NT2/D1 (cell line): Measurements from ENCODE around the gene MYO7B.
"Not testable (repeated sequence)": the region's sequence is repeated elsewhere in the genome, so short reads cannot be mapped to it uniquely, and the experiment has no call there.

ENCODE experiments used
- DNase-seq: peaks from one replicate; pipeline ENCODE4 v3.0.0-alpha.2; 2011; ENCODE audit warnings: low read depth, low spot score
- H3K27me3 ChIP-seq: 2 replicates; pipeline ENCODE4 v1.6.0; 2011; ENCODE audit warnings: mild to moderate bottlenecking; ENCODE audit not compliant: insufficient read length, insufficient read depth
- H3K36me3 ChIP-seq: 2 replicates; pipeline ENCODE4 v1.6.1; 2011; ENCODE audit warnings: mild to moderate bottlenecking, low read length, mixed read lengths; ENCODE audit not compliant: insufficient read depth, insufficient read length
- H3K4me1 ChIP-seq: 2 replicates; pipeline ENCODE4 v1.5.1; 2011; ENCODE audit not compliant: insufficient read depth, insufficient read length
- H3K4me3 ChIP-seq: 2 replicates; pipeline ENCODE4 v1.5.1; 2011; ENCODE audit warnings: low read depth; ENCODE audit not compliant: insufficient read length
- H3K9ac ChIP-seq: 2 replicates; pipeline ENCODE4 v1.6.0; 2011; ENCODE audit warnings: low read depth; ENCODE audit not compliant: insufficient read length
- H3K9me3 ChIP-seq: 2 replicates; pipeline ENCODE4 v1.5.1; 2011; ENCODE audit warnings: mild to moderate bottlenecking, low read length; ENCODE audit not compliant: insufficient read depth
- SUZ12 ChIP-seq: IDR thresholded peaks from 2 replicates; pipeline ENCODE4 v1.6.1; 2011; ENCODE audit not compliant: insufficient read length, insufficient read depth; ENCODE audit errors: extremely low read depth
- YY1 ChIP-seq: IDR thresholded peaks from 2 replicates; pipeline ENCODE4 v1.6.1; 2011; ENCODE audit not compliant: insufficient read length, insufficient read depth
- ZNF274 ChIP-seq: IDR thresholded peaks from 2 replicates; pipeline ENCODE4 v1.6.1; 2011; ENCODE audit warnings: mild to moderate bottlenecking, low read depth, low read length

Gene MYO7B

DNA sequence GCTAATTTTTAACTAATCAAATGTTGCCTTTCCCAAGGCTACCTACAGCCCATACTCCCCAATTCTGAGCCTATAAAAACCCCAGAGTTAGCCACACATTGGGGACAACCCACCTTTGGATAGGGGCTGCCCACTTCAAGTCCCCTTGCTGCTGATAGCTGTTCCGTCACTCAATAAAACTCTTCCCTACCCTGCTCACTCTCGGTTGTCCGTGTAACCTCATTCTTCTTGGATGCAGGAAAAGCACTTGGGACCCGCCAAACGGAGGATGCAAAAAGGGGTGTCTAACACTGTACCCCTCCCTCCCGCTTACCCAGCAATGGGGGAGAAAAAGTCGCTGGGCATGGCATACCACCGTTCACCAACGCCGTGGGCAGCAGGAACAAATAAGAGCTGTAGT, 21.4 kb upstream of the MYO7B start:
- TF ChIP-seq ZNF274 (no peak), SUZ12 (no peak), YY1 (no peak)
- no peaks in the 10 kb centered on the region for H3K9me3 ChIP-seq
- H3K4me3 ChIP-seq, result no peak overlapping the region
- peaks cover 80% of the 10 kb centered on the region for H3K36me3 ChIP-seq
- no peak overlapping the region for H3K9ac ChIP-seq
- DNase-seq, result no peak
- no peaks in the 10 kb centered on the region for H3K27me3 ChIP-seq
- peaks cover 9% of the 10 kb centered on the region for H3K4me1 ChIP-seq

DNA sequence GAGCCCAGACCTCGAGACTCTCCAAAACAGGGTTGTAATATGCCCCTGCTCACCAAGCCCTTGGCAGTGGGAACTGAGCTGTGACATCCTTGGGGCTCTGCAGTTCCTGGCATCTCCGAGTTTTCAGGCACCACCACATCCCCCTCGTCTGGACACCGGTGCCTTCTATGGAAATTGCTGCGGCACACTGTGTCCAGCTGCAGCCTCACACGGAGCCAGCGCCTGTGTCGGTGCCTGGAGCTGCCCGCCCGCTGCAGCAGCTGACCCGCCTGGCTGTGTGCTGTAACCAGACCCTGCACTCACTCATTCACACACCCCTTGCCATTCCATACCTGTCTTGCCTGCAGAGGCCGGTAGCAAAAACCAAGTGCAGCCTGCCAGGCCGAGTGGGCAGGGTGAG, 21.0 kb upstream of the MYO7B start:
- Histone ChIP-seq H3K4me3 (no peak overlapping the region), H3K27me3 (no peaks in the 10 kb centered on the region), H3K9ac (no peak overlapping the region), H3K9me3 (no peaks in the 10 kb centered on the region), H3K36me3 (peaks cover 84% of the 10 kb centered on the region), H3K4me1 (peaks cover 9% of the 10 kb centered on the region)
- DNase-seq, result no peak
- TF ChIP-seq YY1, result no peak
- no peak for TF ChIP-seq SUZ12

DNA sequence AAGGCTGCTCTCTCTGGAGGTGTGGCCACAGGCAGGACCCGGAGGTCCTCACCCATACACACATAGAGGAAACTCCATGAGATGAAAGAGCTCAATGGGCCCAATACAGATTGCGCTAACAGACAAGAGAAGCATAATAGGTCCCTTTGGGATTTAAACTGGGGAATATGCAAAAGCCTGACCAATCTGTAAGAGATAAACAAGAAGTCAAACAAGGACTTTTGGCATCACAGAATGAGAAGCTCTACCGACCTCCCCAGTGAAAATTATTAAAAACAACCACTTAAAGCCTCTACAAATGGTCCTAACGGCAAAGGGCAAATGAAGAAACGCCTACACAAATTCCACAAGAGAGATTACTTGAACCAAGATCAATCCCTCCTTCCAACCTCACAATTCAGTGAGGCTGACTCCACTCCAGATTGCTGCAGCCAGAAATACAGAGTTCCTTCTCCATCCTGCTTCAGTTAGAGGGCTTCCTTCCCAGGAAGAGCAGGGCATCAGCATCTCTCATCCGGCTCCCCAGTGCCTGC, 20.0 kb upstream of the MYO7B start:
- H3K27me3 ChIP-seq, result no peaks in the 10 kb centered on the region
- no peak for DNase-seq
- no peak overlapping the region for H3K4me3 ChIP-seq
- peaks cover 9% of the 10 kb centered on the region for H3K4me1 ChIP-seq
- H3K9me3 ChIP-seq, result no peaks in the 10 kb centered on the region
- TF ChIP-seq ZNF274, result no peak
- no peak for TF ChIP-seq YY1
- no peak for TF ChIP-seq SUZ12
- no peak overlapping the region for H3K9ac ChIP-seq
- H3K36me3 ChIP-seq, result peaks cover 89% of the 10 kb centered on the region

DNA sequence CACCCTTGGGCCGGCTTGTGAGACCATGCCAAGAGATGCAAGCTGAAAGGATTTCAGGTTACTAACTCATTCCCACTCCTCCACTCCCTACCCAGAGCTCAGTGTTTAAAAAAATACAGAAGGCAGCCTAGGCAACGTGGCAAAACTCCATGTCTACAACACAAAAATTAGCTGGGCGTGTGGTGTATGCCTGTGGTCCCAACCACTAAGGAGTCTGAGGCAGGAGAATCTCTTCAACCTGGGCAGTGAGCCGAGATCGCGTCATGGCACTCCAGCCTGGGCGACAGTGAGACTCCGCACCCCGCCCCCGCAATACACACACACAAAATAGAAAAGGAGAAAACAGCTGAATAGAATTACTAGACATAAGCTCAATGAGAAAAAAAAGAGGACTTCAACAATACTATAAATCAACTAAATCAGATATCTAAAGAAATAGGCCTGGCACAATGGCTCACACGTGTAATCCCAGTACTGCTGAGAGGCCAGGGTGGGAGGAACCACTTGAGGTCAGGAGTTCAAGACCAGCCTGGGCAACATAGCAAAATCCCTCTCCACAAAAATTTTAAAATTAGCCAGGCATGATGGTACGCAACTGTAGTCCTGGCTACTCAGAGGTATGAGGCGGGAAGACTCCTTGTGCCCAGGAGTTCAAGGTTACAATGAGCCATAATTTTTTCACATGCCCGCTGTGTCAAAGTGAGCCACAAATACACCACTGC, 19.3 kb upstream of the MYO7B start:
- H3K27me3 ChIP-seq, result no peaks in the 10 kb centered on the region
- no peaks in the 10 kb centered on the region for H3K9me3 ChIP-seq
- no peak for TF ChIP-seq YY1
- H3K4me1 ChIP-seq, result peaks cover 9% of the 10 kb centered on the region
- peaks cover 91% of the 10 kb centered on the region for H3K36me3 ChIP-seq
- no peak for DNase-seq
- H3K4me3 ChIP-seq, result no peak overlapping the region
- H3K9ac ChIP-seq, result no peak overlapping the region

DNA sequence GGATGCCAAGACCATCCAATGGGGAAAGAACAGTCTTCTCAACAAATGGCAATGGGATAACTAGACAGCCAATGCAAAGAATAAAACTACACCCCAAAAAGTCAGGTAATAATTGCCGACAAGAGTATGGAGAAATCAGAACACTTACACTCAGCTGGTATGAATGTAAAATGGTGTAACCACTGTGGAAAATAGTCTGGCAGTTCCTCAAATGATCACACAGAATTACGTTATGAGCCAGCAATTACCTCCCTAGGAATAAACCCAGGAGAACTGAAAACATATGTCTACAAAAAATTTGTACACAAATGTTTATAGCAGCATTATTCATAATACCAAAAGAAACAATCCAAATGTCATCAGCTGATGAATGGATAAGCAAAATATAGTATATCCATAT, 18.0 kb upstream of the MYO7B start:
- Histone ChIP-seq H3K4me1 (peaks cover 9% of the 10 kb centered on the region), H3K9me3 (no peaks in the 10 kb centered on the region), H3K9ac (no peak overlapping the region), H3K27me3 (no peaks in the 10 kb centered on the region), H3K36me3 (peaks cover 93% of the 10 kb centered on the region), H3K4me3 (no peak overlapping the region)
- TF ChIP-seq ZNF274 (no peak), YY1 (no peak), SUZ12 (no peak)
- DNase-seq, result no peak

DNA sequence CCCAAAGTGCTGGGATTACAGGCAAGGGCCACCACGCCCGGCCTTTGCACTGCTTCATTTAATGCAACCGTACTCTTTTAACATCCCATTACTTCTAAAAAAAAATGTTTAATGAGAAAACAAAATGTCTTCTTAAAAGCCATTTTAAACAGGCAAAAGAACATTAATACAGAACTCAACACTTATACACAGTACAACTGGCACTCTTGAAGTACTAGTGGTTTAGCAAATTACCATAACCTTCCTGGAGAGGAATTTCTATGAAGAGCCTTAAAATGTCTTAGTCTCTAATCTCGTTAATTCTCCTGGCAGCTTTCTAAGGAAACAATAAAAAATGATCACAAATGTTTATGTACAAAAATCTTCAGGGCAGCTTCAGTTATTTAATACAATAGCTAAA, 15.1 kb upstream of the MYO7B start:
- H3K9ac ChIP-seq, result no peak overlapping the region
- H3K9me3 ChIP-seq, result no peaks in the 10 kb centered on the region
- peaks cover 4% of the 10 kb centered on the region for H3K4me1 ChIP-seq
- no peaks in the 10 kb centered on the region for H3K27me3 ChIP-seq
- no peak for TF ChIP-seq YY1
- TF ChIP-seq SUZ12, result no peak
- no peak for TF ChIP-seq ZNF274
- no peak for DNase-seq
- H3K36me3 ChIP-seq, result peaks cover 88% of the 10 kb centered on the region
- H3K4me3 ChIP-seq, result no peak overlapping the region

DNA sequence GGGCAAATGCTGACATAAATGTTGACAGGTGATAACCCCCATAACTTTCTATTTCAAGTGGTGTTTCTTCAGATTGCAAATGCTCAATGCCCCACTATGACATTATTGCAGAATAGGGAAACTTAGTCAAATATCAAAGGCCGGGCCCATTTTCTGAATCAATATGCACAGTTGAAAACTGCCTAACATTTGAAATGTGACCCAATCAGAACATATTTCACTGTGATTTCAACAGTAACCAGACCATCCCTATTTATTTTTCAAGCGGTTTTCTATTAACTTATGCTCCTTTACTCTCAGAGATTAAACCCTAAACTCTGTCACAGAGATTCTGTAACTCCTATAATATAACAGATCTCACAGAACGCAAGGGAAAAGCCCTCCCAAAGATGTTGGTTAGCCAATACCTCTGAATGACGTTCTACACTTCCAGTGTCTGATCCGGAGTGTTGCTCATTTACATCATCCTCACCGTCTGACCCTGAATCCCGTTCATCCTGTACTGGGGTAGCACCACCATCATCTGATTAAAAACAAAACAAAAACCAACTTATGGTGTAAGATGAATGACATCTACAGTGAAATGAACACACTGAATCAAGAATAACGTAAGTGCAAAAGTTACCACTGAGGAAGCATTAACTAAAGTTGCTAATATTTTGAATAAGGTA, 12.1 kb upstream of the MYO7B start:
- H3K27me3 ChIP-seq, result no peaks in the 10 kb centered on the region
- H3K4me1 ChIP-seq, result peaks cover 4% of the 10 kb centered on the region
- TF ChIP-seq YY1, result no peak
- TF ChIP-seq SUZ12, result no peak
- H3K9me3 ChIP-seq, result no peaks in the 10 kb centered on the region
- no peak overlapping the region for H3K4me3 ChIP-seq
- no peak for DNase-seq
- H3K36me3 ChIP-seq, result peaks cover 59% of the 10 kb centered on the region
- H3K9ac ChIP-seq, result no peak overlapping the region

DNA sequence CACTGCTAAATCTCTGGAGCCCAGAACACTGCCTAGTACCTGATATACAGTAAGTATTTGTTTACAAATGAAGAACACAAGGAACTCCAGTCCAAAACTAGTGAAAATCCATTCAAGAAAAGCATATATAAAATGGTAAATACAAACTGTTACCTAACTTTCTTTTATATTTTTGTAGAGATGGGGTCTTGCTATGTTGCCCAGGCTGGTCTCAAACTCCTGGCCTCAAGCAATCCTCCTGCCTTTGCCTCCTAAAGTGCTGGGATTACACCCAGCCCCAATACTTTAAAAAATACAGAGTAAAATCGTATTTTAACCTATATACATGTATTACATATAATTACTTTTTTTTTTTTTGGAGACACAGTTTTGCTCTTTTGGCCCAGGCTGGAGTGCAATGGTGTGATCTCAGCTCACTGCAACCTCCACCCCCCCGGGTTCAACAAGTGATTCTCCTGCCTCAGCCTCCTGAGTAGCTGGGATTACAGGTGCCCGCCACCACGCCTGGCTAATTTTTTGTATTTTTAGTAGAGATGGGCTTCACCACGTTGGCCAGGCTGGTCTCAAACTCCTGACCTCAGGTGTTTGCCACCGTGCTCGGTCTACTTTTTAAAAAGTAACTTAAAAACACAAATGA, 11.2 kb upstream of the MYO7B start:
- not testable (repeated sequence) for H3K4me3 ChIP-seq, H3K9me3 ChIP-seq, H3K27me3 ChIP-seq, H3K4me1 ChIP-seq, H3K9ac ChIP-seq, DNase-seq
- H3K36me3 ChIP-seq, result peaks cover 51% of the 10 kb centered on the region
